Cardiac muscle cell (in vitro differentiated cells and primary cell): ENCODE data around the gene FAM24B. TPM values are rescaled to one million over a fixed set of nuclear protein-coding genes. Genes with fewer than 3 reads are reported as not detected.

Experiments
- DNase-seq, 2 donors: peaks; one replicate each; pipeline versions ENCODE4 v3.0.0 to v3.0.0-alpha.2; 2010 to 2017; ENCODE audit warnings: low read depth in 1 of 2, low spot score in 1 of 2
- H3K27ac ChIP-seq: fragments of 200-600 bp; sonication (generic); 2 replicates; pipeline ENCODE4 v1.5.1; 2016
- H3K27me3 ChIP-seq: fragments of 200-600 bp; sonication (generic); 2 replicates; pipeline ENCODE4 v1.6.0; 2016; ENCODE audit warnings: control low read depth
- H3K36me3 ChIP-seq: fragments of 200-600 bp; sonication (generic); 2 replicates; pipeline ENCODE4 v1.5.1; 2016; ENCODE audit warnings: control low read depth
- H3K4me1 ChIP-seq: fragments of 200-600 bp; sonication (generic); 2 replicates; pipeline ENCODE4 v1.8.1; 2017; ENCODE audit warnings: low read depth, mild to moderate bottlenecking, mixed run types
- H3K4me3 ChIP-seq: fragments of 200-600 bp; sonication (generic); 2 replicates; pipeline ENCODE4 v1.5.1; 2016; ENCODE audit warnings: mild to moderate bottlenecking
- H3K9me3 ChIP-seq: fragments of 200-600 bp; sonication (generic); 2 replicates; pipeline ENCODE4 v1.5.1; 2017; ENCODE audit warnings: low read depth, mild to moderate bottlenecking, control low read depth
- CTCF ChIP-seq: IDR thresholded peaks from 2 replicates; pipeline ENCODE4 v1.5.1; 2012; ENCODE audit warnings: low read depth, mild to moderate bottlenecking, low read length
- polyA plus RNA-seq: library from polyadenylated mRNA; unstranded; fragments of >200 nt; fragmentation: Nextera tagmentation; extraction: Ambion mirVana; gene quantifications from 2 replicates; pipeline ENCODE4 v1.2.1, GENCODE V29; 2016
- total RNA-seq: library from RNA; depleted of rRNA; stranded (reverse); fragments of >200 nt; gene quantifications from 2 replicates; pipeline ENCODE4 v1.2.3, GENCODE V29; 2016

FAM24B gene
- total and polyA plus RNA-seq, 2 experiments from 2014 or later = 1.8 TPM; not detected in 1

- Histone ChIP-seq H3K27ac (no peak overlapping the region), H3K4me1 (no peaks in the 10 kb centered on the region), H3K4me3 (no peak overlapping the region), H3K27me3 (no peaks in the 10 kb centered on the region), H3K36me3 (no peaks in the 10 kb centered on the region), H3K9me3 (no peaks in the 10 kb centered on the region)
- no peak for TF ChIP-seq CTCF
- DNase-seq = no peak
These were observed 64.9 kb downstream of the FAM24B start for GRCh38 chr10:122814493-122814892.

GRCh38 chr10:122812751-122813150 lies 66.6 kb downstream of the FAM24B start:
- no peaks in the 10 kb centered on the region for H3K36me3 ChIP-seq
- H3K27ac ChIP-seq = no peak overlapping the region
- H3K4me1 ChIP-seq = no peaks in the 10 kb centered on the region
- no peak for DNase-seq
- no peaks in the 10 kb centered on the region for H3K27me3 ChIP-seq
- H3K4me3 ChIP-seq = no peak overlapping the region
- H3K9me3 ChIP-seq = no peaks in the 10 kb centered on the region
- no peak for TF ChIP-seq CTCF

GRCh38 chr10:122802282-122802681 lies 77.1 kb downstream of the FAM24B start:
- no peak for TF ChIP-seq CTCF
- H3K4me3 ChIP-seq = no peak overlapping the region
- no peaks in the 10 kb centered on the region for H3K4me1 ChIP-seq
- H3K27ac ChIP-seq = no peak overlapping the region
- no peak for DNase-seq
- H3K27me3 ChIP-seq = no peaks in the 10 kb centered on the region
- H3K9me3 ChIP-seq = no peaks in the 10 kb centered on the region
- no peaks in the 10 kb centered on the region for H3K36me3 ChIP-seq

Other genes starting within 250 kb of the FAM24B start
- gene C10orf120, start 179.7 kb downstream of the FAM24B start, total RNA-seq = not detected in 2 replicates
- not detected in 2 replicates for gene C10orf120, start 179.7 kb downstream of the FAM24B start, polyA plus RNA-seq
- 0.30 TPM in 1 of 2 replicates, not detected in the other for gene CUZD1, start 33.7 kb downstream of the FAM24B start, total RNA-seq
- gene CUZD1, start 33.7 kb downstream of the FAM24B start, polyA plus RNA-seq = not detected in 2 replicates
- gene FAM24A, start 31.0 kb upstream of the FAM24B start, total RNA-seq = not detected in 2 replicates
- gene FAM24A, start 31.0 kb upstream of the FAM24B start, polyA plus RNA-seq = not detected in 2 replicates
- gene C10orf88, start 74.6 kb upstream of the FAM24B start, total RNA-seq = 5.8 and 7.6 TPM in 2 replicates
- gene C10orf88, start 74.6 kb upstream of the FAM24B start, polyA plus RNA-seq = 11.4 and 17.4 TPM in 2 replicates
- gene PSTK, start 100.8 kb upstream of the FAM24B start, total RNA-seq = 6.9 and 7.5 TPM in 2 replicates
- gene PSTK, start 100.8 kb upstream of the FAM24B start, polyA plus RNA-seq = 12.9 and 13.5 TPM in 2 replicates
- gene IKZF5, start 129.2 kb upstream of the FAM24B start, total RNA-seq = 2.9 and 6.0 TPM in 2 replicates
- gene IKZF5, start 129.2 kb upstream of the FAM24B start, polyA plus RNA-seq = 7.9 and 10.1 TPM in 2 replicates
- gene ACADSB, start 129.4 kb upstream of the FAM24B start, total RNA-seq = 14.3 and 14.7 TPM in 2 replicates
- gene ACADSB, start 129.4 kb upstream of the FAM24B start, polyA plus RNA-seq = 16.0 and 22.0 TPM in 2 replicates